ENCODE results near the gene ZDHHC7. TPM values are rescaled to one million over a fixed set of nuclear protein-coding genes. Genes with fewer than 3 reads are reported as not detected.

The ZDHHC7 gene
- total and polyA plus RNA-seq, 2 of the 8 experiments (the other 6 are each of a cell fraction or from before 2014, with no cell fraction given): 40.5 to 56.3 TPM

DNA sequence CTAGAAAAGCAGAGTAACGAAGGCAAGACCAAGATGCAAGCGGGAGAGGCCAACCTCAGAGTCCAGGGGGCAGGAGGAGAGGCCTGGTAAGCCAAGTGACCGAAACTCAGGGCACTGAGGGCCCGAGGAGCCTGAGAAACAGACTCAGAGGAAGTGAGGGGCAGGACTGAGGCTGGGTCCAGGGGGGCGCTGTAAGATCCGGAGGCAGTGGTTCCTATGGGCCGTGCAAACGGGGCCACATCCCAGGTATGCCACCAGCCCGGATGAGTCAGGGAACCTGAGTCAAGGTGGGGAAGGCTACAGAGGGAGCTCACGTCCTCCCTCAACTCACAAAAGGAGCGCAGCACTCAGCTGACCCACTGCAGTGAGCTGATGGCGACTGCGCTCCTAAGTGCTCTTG lies 8.3 kb downstream of the ZDHHC7 start:
- ChIA-PET CTCF (ENCODE audit: partially characterized antibody) (interaction anchor here (1.0 to 3.9 kb wide), 5 partner anchors 15 to 84 kb away, joined by 3 to 13 read pairs (median 3); no protein-coding TSS in a partner anchor), POLR2A (ENCODE audit: partially characterized antibody) (no interaction called here)
- Histone ChIP-seq H4K91ac (replicated peaks; ENCODE audit: insufficient read length, low read length) (no peak overlapping the region), H2AFZ (ENCODE audit: low read length) (no peak overlapping the region), H2BK12ac (ENCODE audit: low read depth, low read length) (no peak overlapping the region), H3K4me2 (ENCODE audit: insufficient read depth in 1 of 2, low read depth in 2 of 2, low read length in 2 of 2) (peak overlapping the region in 1 of 2 experiments; percentile 3; a peak in 1 of 4 replicates), H3K4me3 (ENCODE audit: extremely low read depth in 1 of 4, insufficient read depth in 2 of 4, low read depth in 3 of 4, low read length in 4 of 4) (no peak overlapping the region), H4K8ac (ENCODE audit: extremely low read depth, insufficient read depth, low read length) (no peak overlapping the region), H3K9me3 (ENCODE audit: insufficient read depth in 2 of 2, low read depth in 1 of 2, low read length in 1 of 2) (no peaks in the 10 kb centered on the region), H3K9ac (replicated peaks in 1 of 4; ENCODE audit: extremely low read depth in 1 of 4, low read depth in 3 of 4, low read length in 3 of 4) (no peak overlapping the region), H3K4me1 (replicated peaks in 1 of 4; ENCODE audit: control insufficient read depth in 3 of 4, insufficient read depth in 4 of 4, low read length in 3 of 4) (peaks cover 0 to 17% (median 5%) of the 10 kb centered on the region in 4 experiments; a peak in 6 of 7 replicates), H3K56ac (replicated peaks; ENCODE audit: insufficient read length, low read depth, low read length) (no peak overlapping the region), H3K27me3 (replicated peaks in 1 of 4; ENCODE audit: control insufficient read depth in 3 of 4, extremely low read depth in 1 of 4, insufficient read depth in 3 of 4, low read length in 3 of 4) (no peaks in the 10 kb centered on the region), H2BK120ac (replicated peaks; ENCODE audit: low read depth, low read length) (no peak overlapping the region), H3K79me2 (ENCODE audit: control insufficient read depth in 1 of 2, insufficient read depth in 2 of 2, low read length in 2 of 2) (peaks cover 3 to 82% of the 10 kb centered on the region in 2 experiments; a peak in 3 of 4 replicates), H3K18ac (ENCODE audit: extremely low read depth, low read length) (no peak overlapping the region), H3K14ac (ENCODE audit: insufficient read length) (no peak overlapping the region), H4K20me1 (replicated peaks in 1 of 2; ENCODE audit: control insufficient read depth in 1 of 2, insufficient read depth in 2 of 2, low read length in 2 of 2) (peaks cover 9 to 27% of the 10 kb centered on the region in 2 experiments), H3K4ac (replicated peaks; ENCODE audit: insufficient read length, low read depth, low read length) (no peak overlapping the region), H2BK5ac (ENCODE audit: low read depth, low read length) (no peak overlapping the region), H3K27ac (ENCODE audit: low read depth, low read length) (no peak overlapping the region; the same call in 1 of the 2 replicates), H4K5ac (ENCODE audit: insufficient read length, low read depth, low read length) (no peak overlapping the region), H3K79me1 (ENCODE audit: low read depth, low read length) (peaks cover 23% of the 10 kb centered on the region), H3K23ac (ENCODE audit: insufficient read length) (no peak overlapping the region), H3K23me2 (ENCODE audit: low read depth, low read length) (no peaks in the 10 kb centered on the region), H2BK15ac (ENCODE audit: low read length) (no peak overlapping the region; the same call in 1 of the 2 replicates), H2BK20ac (ENCODE audit: low read length) (no peak overlapping the region), H3K36me3 (ENCODE audit: control insufficient read depth in 2 of 4, insufficient read depth in 4 of 4, low read length in 3 of 4) (no peaks in the 10 kb centered on the region), H2AK5ac (ENCODE audit: low read depth, low read length) (no peak overlapping the region)
- DNase-seq (ENCODE audit: low read depth in 1 of 2, low spot score in 2 of 2) (no peak), FAIRE-seq (no peak)
- WGBS, 2 experiments (ENCODE audit: extremely low coverage in 1 of 2, insufficient coverage in 1 of 2, insufficient read length in 1 of 2, insufficient replicate concordance in 2 of 2, low coverage in 1 of 2, low lambda C conversion rate in 2 of 2, missing lambda C conversion rate in 1 of 2): 68% methylated on average over 13 of the region's 13 CpGs; no CpG with 5 or more reads in 1 of the 2 experiments
- TF ChIP-seq RNF2 (IDR thresholded peaks at IDR 0.05; ENCODE audit: borderline replicate concordance, low read depth, low read length, missing control alignments, poor library complexity, severe bottlenecking) (no peak), SP4 (IDR thresholded peaks at IDR 0.05; ENCODE audit: low read length) (no peak), HDAC2 (IDR thresholded peaks at IDR 0.05; ENCODE audit: borderline replicate concordance in 1 of 2, low read depth in 2 of 2, low read length in 2 of 2) (no peak), SP2 (IDR thresholded peaks at IDR 0.05; ENCODE audit: low read length) (no peak), ZNF274 (IDR thresholded peaks at IDR 0.05; ENCODE audit: borderline replicate concordance, extremely low read depth, low read length) (no peak), POU5F1 (IDR thresholded peaks at IDR 0.05; ENCODE audit: low read depth, low read length) (no peak), SIX5 (IDR thresholded peaks at IDR 0.05; ENCODE audit: low read depth, low read length) (no peak), TBP (IDR thresholded peaks at IDR 0.05; ENCODE audit: low read depth, low read length) (no peak), TEAD4 (IDR thresholded peaks at IDR 0.05; ENCODE audit: low read depth, low read length) (no peak), JUN (IDR thresholded peaks at IDR 0.05; ENCODE audit: low read depth, low read length) (no peak), PHF8 (conservative IDR thresholded peaks at IDR 0.05; ENCODE audit: low read depth, low read length) (no peak)

Measured in H1 (cell line).